Embryonic facial prominence (tissue), 1 donor: Measurements from ENCODE around the gene DNAJB13.

Experiments
- DNase-seq: peaks from one replicate; pipeline ENCODE4 v3.0.0-alpha.2; 2016; ENCODE audit errors: extremely low spot score

Gene DNAJB13

GRCh38 chr11:73951797-73952196, 971 bp downstream of the DNAJB13 start:
- no peak for DNase-seq

- DNase-seq = no peak
Observed at GRCh38 chr11:73956876-73957653, 6.2 kb downstream of the DNAJB13 start.

- no peak for DNase-seq
Observed at GRCh38 chr11:73957654-73958361, 7.0 kb downstream of the DNAJB13 start.

GRCh38 chr11:73958521-73959141, 7.8 kb downstream of the DNAJB13 start:
- no peak for DNase-seq

- no peak for DNase-seq
Observed at GRCh38 chr11:73961321-73961720, 10.5 kb downstream of the DNAJB13 start.

- DNase-seq = no peak
Observed at GRCh38 chr11:73962101-73962705, 11.4 kb downstream of the DNAJB13 start.

- DNase-seq = no peak
Observed at GRCh38 chr11:73963861-73964260, 13.0 kb downstream of the DNAJB13 start.

GRCh38 chr11:73965076-73965763, 14.4 kb downstream of the DNAJB13 start:
- DNase-seq = no peak

- no peak for DNase-seq
Observed at GRCh38 chr11:73965764-73966121, 14.9 kb downstream of the DNAJB13 start.

GRCh38 chr11:73968356-73968966, 17.6 kb downstream of the DNAJB13 start:
- no peak for DNase-seq

GRCh38 chr11:73969091-73969490, 18.3 kb downstream of the DNAJB13 start:
- no peak for DNase-seq

- DNase-seq = no peak
Observed at GRCh38 chr11:73969991-73970800, 19.4 kb downstream of the DNAJB13 start.

- no peak for DNase-seq
Observed at GRCh38 chr11:73971175-73971719, 20.4 kb downstream of the DNAJB13 start.

GRCh38 chr11:73972187-73972586, 21.4 kb downstream of the DNAJB13 start:
- DNase-seq = no peak

GRCh38 chr11:73972620-73973449, 22.0 kb downstream of the DNAJB13 start:
- no peak for DNase-seq

- DNase-seq = no peak
Observed at GRCh38 chr11:73974604-73975478, 24.0 kb downstream of the DNAJB13 start.

- DNase-seq = no peak
Observed at GRCh38 chr11:73975479-73975757, 24.6 kb downstream of the DNAJB13 start.

GRCh38 chr11:73976451-73977151, 25.8 kb downstream of the DNAJB13 start:
- no peak for DNase-seq
